Measurements from ENCODE around the gene UBTF. TPM values are rescaled to one million over a fixed set of nuclear protein-coding genes. Genes with fewer than 3 reads are reported as not detected.

Gene UBTF
- total and polyA plus RNA-seq, 9 of the 15 experiments (the other 6 are each of a cell fraction or from before 2014, with no cell fraction given): 1.2 to 113 (median 83.6) TPM

DNA sequence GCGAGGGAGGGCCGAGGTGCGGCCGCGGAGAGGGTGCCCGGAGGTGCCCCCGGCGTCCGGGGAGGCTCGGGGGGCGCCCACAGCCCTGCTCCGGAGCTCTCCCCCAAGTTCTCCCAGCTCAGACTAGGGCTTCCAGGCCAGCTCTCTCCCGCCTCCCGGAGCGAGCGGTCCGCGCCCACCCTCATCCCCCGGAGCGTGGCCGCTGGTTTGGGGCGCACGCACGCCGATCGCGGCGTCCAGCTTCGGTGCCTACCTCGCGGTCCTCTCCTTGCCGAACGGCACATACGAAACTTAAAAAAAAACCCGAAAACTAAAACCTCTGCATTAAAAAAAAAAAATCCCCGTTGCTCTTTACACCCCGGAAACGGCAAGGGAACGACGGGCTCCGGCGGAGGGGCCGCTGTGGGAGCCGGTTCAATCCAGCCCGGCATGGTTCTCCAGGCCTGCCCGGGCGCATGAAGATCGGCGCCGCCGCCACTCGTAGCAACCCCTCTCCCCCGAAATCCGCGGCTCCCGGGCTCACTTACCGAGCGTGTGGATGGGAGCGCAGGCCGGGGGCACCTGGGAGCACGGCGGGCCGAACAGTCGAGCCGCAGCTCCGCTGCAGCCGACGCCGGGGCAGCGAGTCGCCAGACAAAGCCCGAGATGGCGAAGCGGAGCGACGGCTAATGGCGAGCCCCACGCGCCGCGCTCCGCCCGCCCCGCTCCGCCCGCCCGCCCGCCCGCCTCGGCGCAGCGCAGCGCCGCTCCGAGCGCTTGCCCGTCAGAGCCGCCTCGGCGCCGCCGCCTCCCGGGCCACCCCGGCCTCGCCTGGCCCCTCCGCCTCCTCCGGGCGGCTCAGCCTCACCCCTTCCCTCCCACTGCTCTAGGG is 973 bp upstream of the UBTF start (continued):
- no peak for TF ChIP-seq CAMTA2 (CRISPR knock-in tag; conservative IDR thresholded peaks at IDR 0.05)
- no peak for TF ChIP-seq ZNF311 (CRISPR knock-in tag; IDR thresholded peaks at IDR 0.05)
- no peak for TF ChIP-seq ZC3H4 (CRISPR knock-in tag; IDR thresholded peaks at IDR 0.05; ENCODE audit: borderline replicate concordance)
- no peak for TF ChIP-seq ZNF436 (CRISPR knock-in tag; IDR thresholded peaks at IDR 0.05)
- TF ChIP-seq ZNF146 (CRISPR knock-in tag; IDR thresholded peaks at IDR 0.05; ENCODE audit: unreplicated experiment): no peak
- TF ChIP-seq HDAC3 (IDR thresholded peaks at IDR 0.05; ENCODE audit: borderline replicate concordance, partially characterized antibody): no peak
- TF ChIP-seq ERF (CRISPR knock-in tag; IDR thresholded peaks at IDR 0.05): peak; percentile 18
- TF ChIP-seq NFIC (IDR thresholded peaks at IDR 0.05): no peak
- no peak for TF ChIP-seq TAF15 (IDR thresholded peaks at IDR 0.05; ENCODE audit: low read depth, low read length)
- TF ChIP-seq, protein P1, sequence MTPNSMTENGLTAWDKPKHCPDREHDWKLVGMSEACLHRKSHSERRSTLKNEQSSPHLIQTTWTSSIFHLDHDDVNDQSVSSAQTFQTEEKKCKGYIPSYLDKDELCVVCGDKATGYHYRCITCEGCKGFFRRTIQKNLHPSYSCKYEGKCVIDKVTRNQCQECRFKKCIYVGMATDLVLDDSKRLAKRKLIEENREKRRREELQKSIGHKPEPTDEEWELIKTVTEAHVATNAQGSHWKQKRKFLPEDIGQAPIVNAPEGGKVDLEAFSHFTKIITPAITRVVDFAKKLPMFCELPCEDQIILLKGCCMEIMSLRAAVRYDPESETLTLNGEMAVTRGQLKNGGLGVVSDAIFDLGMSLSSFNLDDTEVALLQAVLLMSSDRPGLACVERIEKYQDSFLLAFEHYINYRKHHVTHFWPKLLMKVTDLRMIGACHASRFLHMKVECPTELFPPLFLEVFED (CRISPR knock-in tag; conservative IDR thresholded peaks at IDR 0.05): no peak
- TF ChIP-seq, protein P2, sequence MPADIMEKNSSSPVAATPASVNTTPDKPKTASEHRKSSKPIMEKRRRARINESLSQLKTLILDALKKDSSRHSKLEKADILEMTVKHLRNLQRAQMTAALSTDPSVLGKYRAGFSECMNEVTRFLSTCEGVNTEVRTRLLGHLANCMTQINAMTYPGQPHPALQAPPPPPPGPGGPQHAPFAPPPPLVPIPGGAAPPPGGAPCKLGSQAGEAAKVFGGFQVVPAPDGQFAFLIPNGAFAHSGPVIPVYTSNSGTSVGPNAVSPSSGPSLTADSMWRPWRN (IDR thresholded peaks at IDR 0.05; ENCODE audit: low read depth): no peak
- TF ChIP-seq DMBX1 (CRISPR knock-in tag; IDR thresholded peaks at IDR 0.05; ENCODE audit: borderline replicate concordance): no peak; the same call in 1 of the 2 replicates
- TF ChIP-seq, protein P3, sequence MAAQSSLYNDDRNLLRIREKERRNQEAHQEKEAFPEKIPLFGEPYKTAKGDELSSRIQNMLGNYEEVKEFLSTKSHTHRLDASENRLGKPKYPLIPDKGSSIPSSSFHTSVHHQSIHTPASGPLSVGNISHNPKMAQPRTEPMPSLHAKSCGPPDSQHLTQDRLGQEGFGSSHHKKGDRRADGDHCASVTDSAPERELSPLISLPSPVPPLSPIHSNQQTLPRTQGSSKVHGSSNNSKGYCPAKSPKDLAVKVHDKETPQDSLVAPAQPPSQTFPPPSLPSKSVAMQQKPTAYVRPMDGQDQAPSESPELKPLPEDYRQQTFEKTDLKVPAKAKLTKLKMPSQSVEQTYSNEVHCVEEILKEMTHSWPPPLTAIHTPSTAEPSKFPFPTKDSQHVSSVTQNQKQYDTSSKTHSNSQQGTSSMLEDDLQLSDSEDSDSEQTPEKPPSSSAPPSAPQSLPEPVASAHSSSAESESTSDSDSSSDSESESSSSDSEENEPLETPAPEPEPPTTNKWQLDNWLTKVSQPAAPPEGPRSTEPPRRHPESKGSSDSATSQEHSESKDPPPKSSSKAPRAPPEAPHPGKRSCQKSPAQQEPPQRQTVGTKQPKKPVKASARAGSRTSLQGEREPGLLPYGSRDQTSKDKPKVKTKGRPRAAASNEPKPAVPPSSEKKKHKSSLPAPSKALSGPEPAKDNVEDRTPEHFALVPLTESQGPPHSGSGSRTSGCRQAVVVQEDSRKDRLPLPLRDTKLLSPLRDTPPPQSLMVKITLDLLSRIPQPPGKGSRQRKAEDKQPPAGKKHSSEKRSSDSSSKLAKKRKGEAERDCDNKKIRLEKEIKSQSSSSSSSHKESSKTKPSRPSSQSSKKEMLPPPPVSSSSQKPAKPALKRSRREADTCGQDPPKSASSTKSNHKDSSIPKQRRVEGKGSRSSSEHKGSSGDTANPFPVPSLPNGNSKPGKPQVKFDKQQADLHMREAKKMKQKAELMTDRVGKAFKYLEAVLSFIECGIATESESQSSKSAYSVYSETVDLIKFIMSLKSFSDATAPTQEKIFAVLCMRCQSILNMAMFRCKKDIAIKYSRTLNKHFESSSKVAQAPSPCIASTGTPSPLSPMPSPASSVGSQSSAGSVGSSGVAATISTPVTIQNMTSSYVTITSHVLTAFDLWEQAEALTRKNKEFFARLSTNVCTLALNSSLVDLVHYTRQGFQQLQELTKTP (IDR thresholded peaks at IDR 0.05; ENCODE audit: low read depth in 1 of 2, partially characterized antibody in 2 of 2): peak in 1 of 2 experiments; percentile 41
- TF ChIP-seq, protein P4, sequence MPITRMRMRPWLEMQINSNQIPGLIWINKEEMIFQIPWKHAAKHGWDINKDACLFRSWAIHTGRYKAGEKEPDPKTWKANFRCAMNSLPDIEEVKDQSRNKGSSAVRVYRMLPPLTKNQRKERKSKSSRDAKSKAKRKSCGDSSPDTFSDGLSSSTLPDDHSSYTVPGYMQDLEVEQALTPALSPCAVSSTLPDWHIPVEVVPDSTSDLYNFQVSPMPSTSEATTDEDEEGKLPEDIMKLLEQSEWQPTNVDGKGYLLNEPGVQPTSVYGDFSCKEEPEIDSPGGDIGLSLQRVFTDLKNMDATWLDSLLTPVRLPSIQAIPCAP (CRISPR knock-in tag; IDR thresholded peaks at IDR 0.05; ENCODE audit: borderline replicate concordance): no peak
- no peak for TF ChIP-seq ZNF239 (CRISPR knock-in tag; IDR thresholded peaks at IDR 0.05)
- no peak for TF ChIP-seq ZNF408 (CRISPR knock-in tag; IDR thresholded peaks at IDR 0.05; ENCODE audit: low read depth)
- no peak for TF ChIP-seq E2F3 (CRISPR knock-in tag; IDR thresholded peaks at IDR 0.05)
- no peak for TF ChIP-seq PTRF (tag; IDR thresholded peaks at IDR 0.05)

Data from K562 (cell line).